Mesendoderm (in vitro differentiated cells): ENCODE data around the gene MVB12B.

Source experiments
- DNase-seq: peaks from one replicate; pipeline ENCODE4 v3.0.0; 2013
- H2AK5ac ChIP-seq: 2 replicates; pipeline ENCODE4 v1.6.1; 2013; ENCODE audit warnings: low read length, inconsistent platforms
- H2BK120ac ChIP-seq: 2 replicates; pipeline ENCODE4 v1.6.1; 2013; ENCODE audit warnings: low read depth, mild to moderate bottlenecking, low read length, moderate library complexity, mixed read lengths
- H2BK15ac ChIP-seq: replicated peaks from 2 replicates; pipeline ENCODE4 v1.6.1; 2013; ENCODE audit warnings: low read depth, mild to moderate bottlenecking, moderate library complexity
- H2BK5ac ChIP-seq: 2 replicates; pipeline ENCODE4 v1.6.1; 2013; ENCODE audit warnings: low read length, inconsistent platforms
- H3K18ac ChIP-seq: 2 replicates; pipeline ENCODE4 v1.6.1; 2013; ENCODE audit warnings: mild to moderate bottlenecking, low read length, mixed read lengths
- H3K23ac ChIP-seq: one replicate; pipeline ENCODE4 v1.6.1; 2013; ENCODE audit warnings: low read length
- H3K27ac ChIP-seq: 2 replicates; pipeline ENCODE4 v1.5.1; 2013; ENCODE audit warnings: low read depth, mild to moderate bottlenecking, inconsistent platforms, low read length, moderate library complexity
- H3K27me3 ChIP-seq: 2 replicates; pipeline ENCODE4 v1.6.1; 2013; ENCODE audit warnings: low read length, control low read depth, mild to moderate bottlenecking, inconsistent platforms; ENCODE audit not compliant: insufficient read depth, poor library complexity
- H3K36me3 ChIP-seq: 2 replicates; pipeline ENCODE4 v1.6.1; 2013; ENCODE audit warnings: low read length, inconsistent platforms; ENCODE audit not compliant: control insufficient read depth, insufficient read depth
- H3K4ac ChIP-seq: one replicate; pipeline ENCODE4 v1.6.1; 2013; ENCODE audit warnings: low read depth, mild to moderate bottlenecking, low read length, moderate library complexity
- H3K4me1 ChIP-seq: 2 replicates; pipeline ENCODE4 v1.6.1; 2013; ENCODE audit warnings: low read depth, low read length, inconsistent platforms; ENCODE audit not compliant: control insufficient read depth
- H3K4me2 ChIP-seq: 2 replicates; pipeline ENCODE4 v1.6.1; 2013; ENCODE audit warnings: low read length
- H3K4me3 ChIP-seq: 2 replicates; pipeline ENCODE4 v1.5.1; 2013; ENCODE audit warnings: mild to moderate bottlenecking, low read length
- H3K56ac ChIP-seq: one replicate; pipeline ENCODE4 v1.6.1; 2013; ENCODE audit warnings: low read length
- H3K79me1 ChIP-seq: 2 replicates; pipeline ENCODE4 v1.6.1; 2013; ENCODE audit warnings: low read length, inconsistent platforms
- H3K79me2 ChIP-seq: 2 replicates; pipeline ENCODE4 v1.6.1; 2013; ENCODE audit warnings: mild to moderate bottlenecking, low read length; ENCODE audit not compliant: control insufficient read depth, insufficient read depth
- H3K9ac ChIP-seq: 2 replicates; pipeline ENCODE4 v1.6.1; 2013; ENCODE audit warnings: low read length, inconsistent platforms
- H4K5ac ChIP-seq: one replicate; pipeline ENCODE4 v1.6.1; 2013; ENCODE audit warnings: low read length
- H4K8ac ChIP-seq: one replicate; pipeline ENCODE4 v1.6.1; 2013; ENCODE audit warnings: low read depth, mild to moderate bottlenecking, control low read depth, low read length, moderate library complexity
- whole genome bisulfite sequencing: extraction: QIAGEN DNeasy Blood & Tissue Kit; methylation state at CpG from one replicate; pipeline ENCODE4 v1.1.7; 2013; ENCODE audit warnings: low lambda C conversion rate, missing lambda C conversion rate; ENCODE audit not compliant: insufficient coverage; ENCODE audit errors: extremely low coverage; 5-methylcytosine and 5-hydroxymethylcytosine counted together

The MVB12B gene

GRCh38 chr9:126413391-126414068 is 86.9 kb downstream of the MVB12B start:
- WGBS, result no CpG with 5 or more reads among the region's 7 CpGs
- H4K5ac ChIP-seq, result no peak overlapping the region
- H3K56ac ChIP-seq, result no peak overlapping the region

GRCh38 chr9:126415741-126416370 is 89.2 kb downstream of the MVB12B start:
- Histone ChIP-seq H2BK5ac (no peak overlapping the region), H3K27me3 (no peaks in the 10 kb centered on the region), H3K56ac (no peak overlapping the region), H4K5ac (no peak overlapping the region), H2AK5ac (no peak overlapping the region), H2BK15ac (no peak overlapping the region), H3K9ac (no peak overlapping the region), H3K23ac (no peak overlapping the region), H3K79me2 (no peaks in the 10 kb centered on the region), H3K4me2 (no peak overlapping the region), H3K36me3 (no peaks in the 10 kb centered on the region), H4K8ac (no peak overlapping the region), H3K27ac (no peak overlapping the region), H3K4me3 (no peak overlapping the region), H2BK120ac (no peak overlapping the region), H3K4me1 (peaks cover 5% of the 10 kb centered on the region), H3K4ac (no peak overlapping the region), H3K18ac (no peak overlapping the region), H3K79me1 (no peaks in the 10 kb centered on the region)
- no peak for DNase-seq
- no CpG with 5 or more reads among the region's 16 CpGs for WGBS

More at GRCh38 chr9:126413391-126414068, 86.9 kb downstream of the MVB12B start:
- Histone ChIP-seq H3K4me1 (peaks cover 3% of the 10 kb centered on the region), H3K18ac (no peak overlapping the region), H3K27me3 (no peaks in the 10 kb centered on the region), H3K4me2 (no peak overlapping the region), H3K9ac (no peak overlapping the region), H3K4me3 (no peak overlapping the region), H2BK120ac (no peak overlapping the region), H2AK5ac (no peak overlapping the region), H3K23ac (no peak overlapping the region), H3K79me2 (no peaks in the 10 kb centered on the region), H4K8ac (no peak overlapping the region), H2BK15ac (no peak overlapping the region), H3K27ac (no peak overlapping the region), H3K4ac (no peak overlapping the region), H2BK5ac (no peak overlapping the region), H3K36me3 (no peaks in the 10 kb centered on the region), H3K79me1 (no peaks in the 10 kb centered on the region)
- no peak for DNase-seq

GRCh38 chr9:126417043-126417442 is 90.4 kb downstream of the MVB12B start:
- no peak overlapping the region for H2AK5ac ChIP-seq
- no peaks in the 10 kb centered on the region for H3K27me3 ChIP-seq
- peak; percentile 57 for DNase-seq
- no peak overlapping the region for H3K4ac ChIP-seq
- H3K36me3 ChIP-seq, result no peaks in the 10 kb centered on the region
- no peak overlapping the region for H3K4me3 ChIP-seq
- H3K18ac ChIP-seq, result no peak overlapping the region
- no peak overlapping the region for H3K4me2 ChIP-seq
- H3K79me2 ChIP-seq, result no peaks in the 10 kb centered on the region
- no peaks in the 10 kb centered on the region for H3K79me1 ChIP-seq
- H4K5ac ChIP-seq, result no peak overlapping the region
- H2BK15ac ChIP-seq, result no peak overlapping the region
- no peak overlapping the region for H2BK5ac ChIP-seq
- H3K4me1 ChIP-seq, result peaks cover 10% of the 10 kb centered on the region
- no peak overlapping the region for H3K9ac ChIP-seq
- H4K8ac ChIP-seq, result no peak overlapping the region
- peak overlapping the region; percentile 34 for H3K56ac ChIP-seq
- H2BK120ac ChIP-seq, result no peak overlapping the region
- H3K27ac ChIP-seq, result no peak overlapping the region
- no peak overlapping the region for H3K23ac ChIP-seq

GRCh38 chr9:126417684-126418083 is 91.1 kb downstream of the MVB12B start:
- Histone ChIP-seq H3K27me3 (no peaks in the 10 kb centered on the region), H3K4ac (no peak overlapping the region), H4K8ac (no peak overlapping the region), H2BK15ac (no peak overlapping the region), H3K79me2 (no peaks in the 10 kb centered on the region), H4K5ac (no peak overlapping the region), H3K9ac (no peak overlapping the region), H3K36me3 (no peaks in the 10 kb centered on the region), H3K4me1 (peaks cover 10% of the 10 kb centered on the region), H2AK5ac (no peak overlapping the region), H3K79me1 (no peaks in the 10 kb centered on the region), H3K23ac (no peak overlapping the region), H3K4me2 (no peak overlapping the region), H3K27ac (no peak overlapping the region), H2BK5ac (no peak overlapping the region), H3K4me3 (no peak overlapping the region), H3K56ac (no peak overlapping the region), H3K18ac (peak overlapping the region; percentile 28), H2BK120ac (no peak overlapping the region)
- no CpG with 5 or more reads among the region's 2 CpGs for WGBS
- no peak for DNase-seq

GRCh38 chr9:126418608-126419007 is 92.0 kb downstream of the MVB12B start:
- Histone ChIP-seq H3K27ac (no peak overlapping the region), H3K9ac (no peak overlapping the region), H2AK5ac (no peak overlapping the region), H3K27me3 (no peaks in the 10 kb centered on the region), H3K79me2 (no peaks in the 10 kb centered on the region), H3K56ac (no peak overlapping the region), H3K23ac (no peak overlapping the region), H3K79me1 (no peaks in the 10 kb centered on the region), H3K36me3 (no peaks in the 10 kb centered on the region), H3K4me2 (no peak overlapping the region), H2BK15ac (no peak overlapping the region), H3K4me1 (peaks cover 10% of the 10 kb centered on the region), H2BK120ac (no peak overlapping the region), H3K4me3 (no peak overlapping the region), H3K18ac (no peak overlapping the region), H4K8ac (no peak overlapping the region), H2BK5ac (no peak overlapping the region), H4K5ac (no peak overlapping the region), H3K4ac (no peak overlapping the region)
- no peak for DNase-seq
- no CpG with 5 or more reads among the region's 6 CpGs for WGBS

- H4K5ac ChIP-seq, result no peak overlapping the region
- H3K27me3 ChIP-seq, result no peaks in the 10 kb centered on the region
- no peaks in the 10 kb centered on the region for H3K79me1 ChIP-seq
- H3K23ac ChIP-seq, result no peak overlapping the region
- no peak overlapping the region for H3K56ac ChIP-seq
- no peak overlapping the region for H3K9ac ChIP-seq
- no peak overlapping the region for H2BK120ac ChIP-seq
- no peak overlapping the region for H3K4me3 ChIP-seq
- H3K4me2 ChIP-seq, result no peak overlapping the region
- H2AK5ac ChIP-seq, result no peak overlapping the region
- no peak overlapping the region for H3K18ac ChIP-seq
- WGBS, result no CpG with 5 or more reads among the region's 6 CpGs
- peaks cover 10% of the 10 kb centered on the region for H3K4me1 ChIP-seq
- no peaks in the 10 kb centered on the region for H3K79me2 ChIP-seq
- H2BK5ac ChIP-seq, result no peak overlapping the region
- H4K8ac ChIP-seq, result no peak overlapping the region
- H2BK15ac ChIP-seq, result no peak overlapping the region
- DNase-seq, result no peak
- H3K4ac ChIP-seq, result no peak overlapping the region
- no peak overlapping the region for H3K27ac ChIP-seq
- H3K36me3 ChIP-seq, result no peaks in the 10 kb centered on the region
Measured at GRCh38 chr9:126419475-126419874, 92.8 kb downstream of the MVB12B start.
